ENCODE measurements around the gene HIP1R.

The HIP1R gene

GRCh38 chr12:122895704-122896636 is 60.7 kb downstream of the HIP1R start, which contains the start of gene VPS37B (continued):
- TF ChIP-seq ZBTB49 (tag by site-specific recombination; IDR thresholded peaks at IDR 0.05; ENCODE audit: low read depth) = no peak
- TF ChIP-seq ZSCAN18 (tag by site-specific recombination; IDR thresholded peaks at IDR 0.05) = peak; percentile 74; the same call in 1 of the 2 replicates
- TF ChIP-seq ZEB2 (tag by site-specific recombination; IDR thresholded peaks at IDR 0.05) = peak; percentile 84
- TF ChIP-seq SCRT1 (tag by site-specific recombination; IDR thresholded peaks at IDR 0.05; ENCODE audit: borderline replicate concordance) = no peak
- TF ChIP-seq YY1 (tag by site-specific recombination; IDR thresholded peaks at IDR 0.05) = peak; percentile 73
- TF ChIP-seq HOXC10 (CRISPR knock-in tag; IDR thresholded peaks at IDR 0.05) = 0 out of 2 replicates have a peak, but pooled peaks have one; percentile 54
- peak; percentile 100 for TF ChIP-seq ATF2 (tag by site-specific recombination; IDR thresholded peaks at IDR 0.05; ENCODE audit: low read depth)
- peak; percentile 10; the same call in 1 of the 2 replicates for TF ChIP-seq OVOL3 (tag by site-specific recombination; IDR thresholded peaks at IDR 0.05)
- TF ChIP-seq ZNF366 (tag by site-specific recombination; conservative IDR thresholded peaks at IDR 0.05) = 0 out of 2 replicates have a peak, but pooled peaks have one; percentile 33
- TF ChIP-seq, protein P1, sequence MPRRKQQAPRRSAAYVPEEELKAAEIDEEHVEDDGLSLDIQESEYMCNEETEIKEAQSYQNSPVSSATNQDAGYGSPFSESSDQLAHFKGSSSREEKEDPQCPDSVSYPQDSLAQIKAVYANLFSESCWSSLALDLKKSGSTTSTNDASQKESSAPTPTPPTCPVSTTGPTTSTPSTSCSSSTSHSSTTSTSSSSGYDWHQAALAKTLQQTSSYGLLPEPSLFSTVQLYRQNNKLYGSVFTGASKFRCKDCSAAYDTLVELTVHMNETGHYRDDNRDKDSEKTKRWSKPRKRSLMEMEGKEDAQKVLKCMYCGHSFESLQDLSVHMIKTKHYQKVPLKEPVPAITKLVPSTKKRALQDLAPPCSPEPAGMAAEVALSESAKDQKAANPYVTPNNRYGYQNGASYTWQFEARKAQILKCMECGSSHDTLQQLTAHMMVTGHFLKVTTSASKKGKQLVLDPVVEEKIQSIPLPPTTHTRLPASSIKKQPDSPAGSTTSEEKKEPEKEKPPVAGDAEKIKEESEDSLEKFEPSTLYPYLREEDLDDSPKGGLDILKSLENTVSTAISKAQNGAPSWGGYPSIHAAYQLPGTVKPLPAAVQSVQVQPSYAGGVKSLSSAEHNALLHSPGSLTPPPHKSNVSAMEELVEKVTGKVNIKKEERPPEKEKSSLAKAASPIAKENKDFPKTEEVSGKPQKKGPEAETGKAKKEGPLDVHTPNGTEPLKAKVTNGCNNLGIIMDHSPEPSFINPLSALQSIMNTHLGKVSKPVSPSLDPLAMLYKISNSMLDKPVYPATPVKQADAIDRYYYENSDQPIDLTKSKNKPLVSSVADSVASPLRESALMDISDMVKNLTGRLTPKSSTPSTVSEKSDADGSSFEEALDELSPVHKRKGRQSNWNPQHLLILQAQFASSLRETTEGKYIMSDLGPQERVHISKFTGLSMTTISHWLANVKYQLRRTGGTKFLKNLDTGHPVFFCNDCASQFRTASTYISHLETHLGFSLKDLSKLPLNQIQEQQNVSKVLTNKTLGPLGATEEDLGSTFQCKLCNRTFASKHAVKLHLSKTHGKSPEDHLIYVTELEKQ (tag by site-specific recombination; IDR thresholded peaks at IDR 0.05; ENCODE audit: borderline replicate concordance) = peak; percentile 70; the same call in 1 of the 2 replicates
- TF ChIP-seq ZNF629 (tag by site-specific recombination; IDR thresholded peaks at IDR 0.05) = peak; percentile 100
- no peak for TF ChIP-seq ZNF704 (tag by site-specific recombination; IDR thresholded peaks at IDR 0.05)
- TF ChIP-seq ZNF10 (tag by site-specific recombination; IDR thresholded peaks at IDR 0.05) = 0 out of 2 replicates have a peak, but pooled peaks have one; percentile 46
- 0 out of 2 replicates have a peak, but pooled peaks have one; percentile 16 for TF ChIP-seq ZNF223 (tag by site-specific recombination; IDR thresholded peaks at IDR 0.05)
- TF ChIP-seq ZNF76 (tag by site-specific recombination; IDR thresholded peaks at IDR 0.05; ENCODE audit: borderline replicate concordance, low read depth) = peak; percentile 77; the same call in 1 of the 2 replicates
- peak; percentile 44; the same call in 1 of the 2 replicates for TF ChIP-seq ZNF394 (tag by site-specific recombination; IDR thresholded peaks at IDR 0.05; ENCODE audit: borderline replicate concordance)
- TF ChIP-seq MEIS1 (CRISPR knock-in tag; IDR thresholded peaks at IDR 0.05; ENCODE audit: borderline replicate concordance) = no peak
- peak; percentile 98 for TF ChIP-seq ZNF324 (tag by site-specific recombination; IDR thresholded peaks at IDR 0.05)
- TF ChIP-seq ZNF274 (IDR thresholded peaks at IDR 0.05; ENCODE audit: low read length) = no peak
- TF ChIP-seq ZNF274 (tag by site-specific recombination; IDR thresholded peaks at IDR 0.05; ENCODE audit: borderline replicate concordance) = no peak
- TF ChIP-seq KLF16 (tag by site-specific recombination; IDR thresholded peaks at IDR 0.05) = peak; percentile 41
- 0 out of 2 replicates have a peak, but pooled peaks have one; percentile 41 for TF ChIP-seq ZNF513 (tag by site-specific recombination; IDR thresholded peaks at IDR 0.05)
- TF ChIP-seq ZNF335 (tag by site-specific recombination; conservative IDR thresholded peaks at IDR 0.05) = peak; percentile 97
- TF ChIP-seq, protein P2, sequence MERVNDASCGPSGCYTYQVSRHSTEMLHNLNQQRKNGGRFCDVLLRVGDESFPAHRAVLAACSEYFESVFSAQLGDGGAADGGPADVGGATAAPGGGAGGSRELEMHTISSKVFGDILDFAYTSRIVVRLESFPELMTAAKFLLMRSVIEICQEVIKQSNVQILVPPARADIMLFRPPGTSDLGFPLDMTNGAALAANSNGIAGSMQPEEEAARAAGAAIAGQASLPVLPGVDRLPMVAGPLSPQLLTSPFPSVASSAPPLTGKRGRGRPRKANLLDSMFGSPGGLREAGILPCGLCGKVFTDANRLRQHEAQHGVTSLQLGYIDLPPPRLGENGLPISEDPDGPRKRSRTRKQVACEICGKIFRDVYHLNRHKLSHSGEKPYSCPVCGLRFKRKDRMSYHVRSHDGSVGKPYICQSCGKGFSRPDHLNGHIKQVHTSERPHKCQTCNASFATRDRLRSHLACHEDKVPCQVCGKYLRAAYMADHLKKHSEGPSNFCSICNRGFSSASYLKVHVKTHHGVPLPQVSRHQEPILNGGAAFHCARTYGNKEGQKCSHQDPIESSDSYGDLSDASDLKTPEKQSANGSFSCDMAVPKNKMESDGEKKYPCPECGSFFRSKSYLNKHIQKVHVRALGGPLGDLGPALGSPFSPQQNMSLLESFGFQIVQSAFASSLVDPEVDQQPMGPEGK (tag by site-specific recombination; IDR thresholded peaks at IDR 0.05) = peak; percentile 94

Measured in HEK293 (cell line).